ENCODE data around the gene ESYT2.

The ESYT2 gene

GRCh38 chr7:158761945-158762344 lies 67.4 kb downstream of the ESYT2 start:
- DNase-seq: no peak

DNA sequence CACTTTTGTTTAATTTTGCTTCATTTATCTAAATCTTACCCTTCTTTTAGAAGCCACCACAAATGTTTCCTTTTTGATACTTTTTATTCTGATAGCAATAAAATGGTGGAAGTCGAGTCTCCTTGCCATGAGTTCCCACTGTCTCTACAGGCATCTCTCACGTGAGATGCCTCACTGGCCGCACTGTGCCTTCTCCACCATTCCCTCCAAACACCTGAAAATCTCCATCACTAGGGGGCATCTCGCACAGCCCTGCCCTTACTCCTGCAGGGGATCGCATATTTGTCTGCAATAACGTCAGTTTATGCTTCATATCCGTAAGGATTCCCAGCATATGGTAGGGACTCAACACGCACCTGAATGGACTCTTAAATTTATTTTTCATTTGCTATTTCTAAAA lies 68.4 kb downstream of the ESYT2 start:
- DNase-seq: peak; percentile 19

GRCh38 chr7:158760445-158760764 lies 68.9 kb downstream of the ESYT2 start:
- no peak for DNase-seq

- no peak for DNase-seq
Measured at GRCh38 chr7:158759749-158760444, 69.4 kb downstream of the ESYT2 start.

GRCh38 chr7:158759245-158759614 lies 70.1 kb downstream of the ESYT2 start:
- DNase-seq: no peak

GRCh38 chr7:158758586-158759244 lies 70.6 kb downstream of the ESYT2 start:
- no peak for DNase-seq

DNA sequence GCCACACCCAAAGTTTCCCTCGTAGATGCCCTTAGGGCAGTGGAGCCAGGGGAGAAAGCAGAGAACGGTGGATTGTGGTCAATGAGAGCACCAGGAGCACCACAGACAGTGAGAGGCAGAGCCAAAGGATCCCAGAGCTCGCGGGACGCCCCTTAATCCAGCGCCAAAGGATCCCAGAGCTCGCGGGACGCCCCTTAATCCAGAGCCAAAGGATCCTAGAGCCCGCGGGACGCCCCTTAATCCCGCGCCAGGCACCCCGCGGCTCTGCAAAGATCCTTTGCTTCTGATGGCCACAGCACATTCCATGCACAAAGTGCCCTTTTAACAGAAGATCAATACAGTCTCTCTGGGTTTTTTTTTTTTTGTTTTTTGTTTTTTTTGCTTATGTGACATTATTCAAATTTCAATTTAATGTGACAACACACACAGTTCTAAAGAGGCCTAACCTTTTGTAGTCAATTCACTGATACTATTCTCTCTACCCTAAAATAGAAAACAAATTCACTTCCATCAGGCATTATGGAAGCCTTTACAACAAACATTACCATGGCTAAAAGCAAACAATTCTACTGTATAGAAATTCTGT lies 71.8 kb downstream of the ESYT2 start:
- DNase-seq: no peak

GRCh38 chr7:158754746-158755444 lies 74.4 kb downstream of the ESYT2 start:
- no peak for DNase-seq

DNA sequence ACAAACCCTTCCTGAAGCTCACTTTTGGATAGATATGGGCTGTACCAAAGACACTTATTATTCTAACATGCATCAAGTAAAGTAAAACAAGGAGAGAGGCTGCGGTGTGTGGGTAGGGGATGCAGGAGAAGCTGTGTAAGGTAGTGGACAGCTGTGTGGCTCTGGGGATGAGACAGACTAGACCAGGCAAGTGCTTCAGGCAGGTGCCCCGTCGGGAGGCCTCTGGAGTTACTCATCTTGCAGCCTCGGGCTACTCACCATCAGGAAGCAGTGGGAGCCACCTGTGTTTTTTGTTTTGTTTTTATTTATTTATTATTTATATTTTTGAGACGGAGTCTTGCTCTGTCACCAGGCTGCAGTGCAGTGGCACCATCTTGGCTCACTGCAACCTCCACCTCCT lies 75.4 kb downstream of the ESYT2 start:
- DNase-seq: no peak

GRCh38 chr7:158751751-158752150 lies 77.6 kb downstream of the ESYT2 start:
- DNase-seq: no peak

DNA sequence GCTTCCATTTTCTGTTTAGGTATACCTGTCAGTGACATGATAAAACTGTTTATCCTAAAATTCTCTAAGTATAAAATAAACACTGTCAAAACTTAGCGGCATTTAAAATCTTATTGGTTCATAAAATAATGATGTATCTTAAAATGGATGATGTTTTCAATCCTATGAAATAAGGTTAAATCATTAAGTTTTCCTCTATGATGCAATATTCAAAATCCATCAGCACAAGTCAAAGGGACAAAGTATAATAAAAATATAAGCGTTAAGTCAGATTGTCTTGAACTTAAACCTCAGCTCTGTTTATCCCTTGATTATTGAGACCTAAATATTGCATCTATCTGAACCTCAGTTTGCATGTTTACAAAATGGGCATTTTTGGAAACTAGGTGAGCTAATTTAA lies 78.1 kb downstream of the ESYT2 start:
- DNase-seq: no peak

DNA sequence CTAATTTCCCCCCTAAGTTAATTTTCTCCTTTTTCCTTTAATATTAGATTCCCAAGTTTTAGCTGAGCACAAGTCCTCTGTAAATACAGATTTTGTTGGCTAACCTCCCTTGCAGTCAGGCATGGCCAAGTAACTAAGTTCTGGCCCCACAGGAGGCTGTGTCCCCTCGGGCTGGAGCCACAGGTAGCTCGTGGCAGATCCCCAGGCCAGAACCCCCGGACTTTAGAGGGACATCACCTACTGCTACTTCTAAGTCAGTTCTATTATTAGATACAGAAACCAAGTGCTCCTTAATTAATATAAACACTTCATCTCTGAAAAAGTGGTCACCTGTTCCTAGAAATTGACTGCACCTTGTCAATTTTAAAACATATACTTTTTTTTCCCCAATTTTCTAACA lies 78.6 kb downstream of the ESYT2 start:
- DNase-seq: no peak

- no peak for DNase-seq
Measured at GRCh38 chr7:158749396-158749795, 79.9 kb downstream of the ESYT2 start.

DNA sequence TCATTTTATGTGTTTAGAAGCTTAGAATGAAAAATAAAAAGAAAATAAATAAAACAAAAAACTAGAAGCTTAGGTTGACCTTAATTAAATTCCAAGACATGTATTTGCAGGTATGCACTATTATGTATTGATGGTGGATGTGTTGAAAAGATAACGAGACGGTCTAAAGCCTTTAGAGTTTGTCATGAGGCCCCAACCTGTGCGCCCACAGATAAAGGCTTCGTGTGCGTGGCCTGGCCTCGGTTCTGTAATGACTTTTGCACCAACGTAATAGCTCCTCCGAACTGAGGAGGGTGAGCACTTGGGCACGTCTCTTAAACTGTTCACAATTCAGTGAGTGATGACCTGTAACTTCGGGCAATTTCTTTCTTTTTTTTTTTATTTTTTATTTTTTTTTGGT lies 81.0 kb downstream of the ESYT2 start:
- no peak for DNase-seq

- DNase-seq: no peak
Measured at GRCh38 chr7:158747408-158747807, 81.9 kb downstream of the ESYT2 start.

- DNase-seq: no peak
Measured at GRCh38 chr7:158746957-158747356, 82.4 kb downstream of the ESYT2 start.

DNA sequence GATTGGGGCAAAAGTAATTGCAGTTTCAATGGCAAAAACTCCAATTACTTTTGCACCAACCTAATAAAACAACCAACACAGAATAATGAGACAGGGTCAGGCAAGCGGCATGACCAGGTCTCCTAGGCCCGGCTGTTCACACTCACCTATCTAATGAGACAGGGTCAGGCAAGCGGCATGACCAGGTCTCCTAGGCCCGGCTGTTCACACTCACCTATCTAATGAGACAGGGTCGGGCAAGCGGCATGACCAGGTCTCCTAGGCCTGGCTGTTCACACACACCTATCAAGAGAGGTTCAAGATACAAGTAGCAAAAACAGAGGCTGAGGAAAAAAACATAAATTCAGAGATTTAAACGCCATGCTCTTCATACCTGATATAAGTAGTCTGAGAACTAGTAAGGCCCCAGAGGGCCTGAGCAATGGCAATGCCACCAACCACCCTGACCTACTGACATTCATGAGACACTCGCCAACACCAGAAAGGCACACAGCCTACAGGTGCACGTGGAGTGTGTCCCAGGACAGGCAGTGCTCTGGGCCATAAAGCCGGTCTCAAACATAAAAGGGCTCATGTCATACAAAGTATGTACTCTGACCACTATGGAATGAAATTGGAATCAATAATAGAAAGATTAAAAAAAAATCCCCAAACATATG lies 84.1 kb downstream of the ESYT2 start:
- DNase-seq: no peak

DNA sequence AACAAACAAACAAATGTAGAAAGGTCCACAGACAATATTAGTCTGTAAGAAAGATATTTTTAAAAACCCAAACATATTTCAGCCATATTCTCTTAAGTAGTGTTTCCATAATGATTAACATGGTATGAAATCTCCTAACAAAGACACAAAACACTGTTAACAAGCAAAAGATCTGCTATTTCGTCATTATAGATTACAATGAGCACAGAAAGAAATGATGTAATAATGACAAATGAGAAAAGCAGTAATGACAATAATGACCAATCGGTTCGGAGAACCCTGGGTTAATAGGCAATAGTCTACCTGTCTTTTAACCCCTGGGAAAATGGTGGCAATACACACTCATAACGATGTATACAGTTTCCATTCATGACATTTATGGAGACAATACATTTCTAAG lies 85.2 kb downstream of the ESYT2 start:
- DNase-seq: no peak

DNA sequence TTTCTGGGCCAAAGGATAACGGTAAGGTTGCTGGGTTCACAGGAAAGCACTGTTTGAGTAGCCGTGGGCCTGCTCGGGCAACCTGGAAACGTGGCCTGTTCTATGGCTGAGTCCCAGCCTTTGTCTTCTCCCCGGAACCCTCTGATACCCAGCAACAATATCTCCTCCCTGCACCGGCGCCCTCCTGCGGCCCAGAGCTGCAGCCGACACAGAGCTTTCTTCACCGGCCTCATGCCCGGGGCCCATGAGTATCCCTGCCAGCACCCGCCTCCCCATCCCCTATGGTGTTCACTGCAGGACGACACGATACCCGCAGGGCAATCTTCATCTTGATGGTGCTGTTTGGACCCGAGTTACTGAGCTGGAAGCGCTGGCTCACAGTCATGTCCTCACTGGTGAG lies 86.1 kb downstream of the ESYT2 start:
- DNase-seq: no peak

DNA sequence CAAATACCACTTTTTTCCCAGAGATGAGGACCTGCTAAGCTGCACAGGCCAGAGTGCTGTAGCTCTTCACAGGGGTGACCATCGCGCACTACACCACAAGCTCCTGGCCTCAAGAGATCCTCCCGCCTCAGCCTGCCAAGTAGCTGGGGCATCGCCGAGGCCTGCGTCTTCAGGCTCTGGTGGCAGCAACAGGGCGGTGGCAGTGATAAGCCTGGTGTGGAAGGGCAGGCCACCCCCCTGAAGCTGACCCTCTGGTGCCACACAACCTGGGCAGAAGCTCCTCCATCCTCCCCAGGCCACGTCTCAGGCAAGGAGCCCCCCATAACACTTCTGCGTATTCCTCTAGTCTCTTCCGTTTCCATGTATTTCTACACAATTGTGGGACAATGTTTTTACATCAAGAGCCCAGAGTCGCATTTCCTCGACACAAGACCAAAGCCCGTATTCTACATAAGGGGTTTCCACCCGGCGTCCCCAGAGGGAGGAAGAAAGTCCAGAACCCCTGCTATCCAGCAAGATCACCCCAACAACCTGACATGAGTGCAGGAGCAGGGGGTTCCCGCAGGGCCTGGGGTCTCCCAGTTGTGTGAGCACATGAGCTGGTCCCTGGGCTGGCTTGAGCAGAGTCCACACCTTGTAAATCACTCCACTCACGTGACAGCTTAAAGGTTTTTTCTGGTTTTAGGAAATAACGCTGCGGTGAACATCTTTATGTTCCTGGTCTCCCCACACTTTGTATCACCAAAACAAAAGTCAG lies 87.1 kb downstream of the ESYT2 start:
- no peak for DNase-seq

DNA sequence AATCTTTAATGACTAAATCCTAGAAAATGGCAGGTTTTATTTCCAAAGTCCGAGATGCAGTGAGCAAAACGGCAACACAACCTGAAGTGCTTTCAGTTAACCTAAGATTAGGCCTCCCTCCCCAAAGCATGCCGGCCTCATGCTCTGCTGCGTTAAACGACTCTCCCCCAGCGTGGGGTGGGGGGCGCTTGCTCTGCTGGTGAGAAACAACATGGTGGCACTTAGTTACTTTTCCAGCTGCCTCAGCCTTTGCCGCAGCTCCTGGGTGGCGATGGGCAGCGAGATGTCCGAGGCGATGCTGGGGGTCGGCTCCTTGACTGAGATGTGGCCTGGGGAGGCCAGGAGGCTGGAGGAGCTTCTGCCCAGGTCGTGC lies 88.0 kb downstream of the ESYT2 start:
- no peak for DNase-seq

- no peak for DNase-seq
Measured at GRCh38 chr7:158740657-158741293, 88.5 kb downstream of the ESYT2 start.

Measured in central memory CD4-positive, alpha-beta T cell (primary cell).